Left lung (tissue), 10 donors: ENCODE measurements around the gene MGRN1. TPM values are rescaled to one million over a fixed set of nuclear protein-coding genes. Genes with fewer than 3 reads are reported as not detected.
A peak's percentile ranks its signal among the peaks of the same experiment; 100 is the strongest.

Experiments used
- ATAC-seq: fragments of 200-7000 bp; cut with Tn5 transposase; one replicate; pipeline ENCODE4 v1.9.1; 2020; ENCODE audit warnings: moderate library complexity
- DNase-seq, 4 donors: peaks; one replicate each; pipeline ENCODE4 v3.0.0-alpha.2; 2013 to 2020
- H3K27ac ChIP-seq, 2 donors: fragments of 200-600 bp; sonication (generic) in 1 of 2; one replicate each; pipeline versions ENCODE4 v1.5.0 to v1.8.0; 2020 to 2021
- H3K27me3 ChIP-seq, 2 donors: fragments of 200-600 bp; sonication (generic) in 1 of 2; one replicate each; pipeline versions ENCODE4 v1.5.0 to v1.8.0; 2020 to 2021
- H3K36me3 ChIP-seq, 2 donors: fragments of 200-600 bp; sonication (generic) in 1 of 2; one replicate each; pipeline versions ENCODE4 v1.5.0 to v1.8.0; 2020 to 2021
- H3K4me1 ChIP-seq, 2 donors: fragments of 200-600 bp; one replicate each; pipeline ENCODE4 v1.8.0; 2021
- H3K4me3 ChIP-seq, 2 donors: fragments of 200-600 bp; sonication (generic) in 1 of 2; one replicate each; pipeline versions ENCODE4 v1.5.0 to v1.8.0; 2020 to 2021; ENCODE audit warnings: mild to moderate bottlenecking in 1 of 2
- H3K9me3 ChIP-seq, 2 donors: fragments of 200-600 bp; sonication (generic) in 1 of 2; one replicate each; pipeline versions ENCODE4 v1.5.0 to v1.8.0; 2020 to 2021
- CTCF ChIP-seq, 2 donors: fragments of 200-600 bp; sonication (generic) in 1 of 2; IDR thresholded peaks; one replicate each; pipeline versions ENCODE4 v1.5.0 to v1.8.0; 2021; ENCODE audit warnings: antibody characterized with exemption in 2 of 2
- intact Hi-C, 2 donors: fragments of 100-400 bp; cut with DNase I; formaldehyde crosslinking; loops; one replicate each; pipeline versions ENCODE4 v1.11.2 to v1.14.2; 2022
- polyA plus RNA-seq, 6 donors: library from polyadenylated mRNA; unstranded; fragments of 120-200 nt; gene quantifications; one replicate each; pipeline ENCODE4 v1.2.1, GENCODE V29; 2013; ENCODE audit not compliant: insufficient read length in 6 of 6
- total RNA-seq, 2 donors: library from RNA; stranded (reverse); fragmentation: NEBNext Ultra II Directional; extraction: Animal tissue kit (Norgen Biotek cat#: 25700); gene quantifications; one replicate each; pipeline ENCODE4 v1.2.1, GENCODE V29; 2021
- donor health status: DM: no; HTN: yes; CAD: no.
- donor health status: DM: no; HTN: no; CAD: no.

MGRN1 gene
- total and polyA plus RNA-seq, 8 donors: 56.9 to 98.1 (median 69.4) TPM

- Histone ChIP-seq H3K4me1 (peaks cover 28 to 58% of the 10 kb centered on the region in 2 donors), H3K4me3 (peak overlapping the region; percentile 59 to 93), H3K36me3 (peaks cover 0 to 23% of the 10 kb centered on the region in 2 donors), H3K9me3 (no peaks in the 10 kb centered on the region), H3K27me3 (no peaks in the 10 kb centered on the region), H3K27ac (no peak overlapping the region)
- ATAC-seq (no peak), DNase-seq (no peak)
- no peak for TF ChIP-seq CTCF (IDR thresholded peaks at IDR 0.05)
- intact Hi-C loops: no loop called here
These were observed 11.5 kb upstream of the MGRN1 start for GRCh38 chr16:4612977-4613635.

- intact Hi-C loops: no loop called here
- H3K27ac ChIP-seq: peak overlapping the region; percentile 95
- no peaks in the 10 kb centered on the region for H3K27me3 ChIP-seq
- ATAC-seq (no peak), DNase-seq (peak in 1 of 4 donors; percentile 88)
- peak overlapping the region; percentile 59 to 93 for H3K4me3 ChIP-seq
- H3K9me3 ChIP-seq: no peaks in the 10 kb centered on the region
- peaks cover 0 to 15% of the 10 kb centered on the region in 2 donors for H3K36me3 ChIP-seq
- H3K4me1 ChIP-seq: peaks cover 28 to 58% of the 10 kb centered on the region in 2 donors
- no peak for TF ChIP-seq CTCF (IDR thresholded peaks at IDR 0.05)
These were observed 10.7 kb upstream of the MGRN1 start for GRCh38 chr16:4613636-4614570.

DNA sequence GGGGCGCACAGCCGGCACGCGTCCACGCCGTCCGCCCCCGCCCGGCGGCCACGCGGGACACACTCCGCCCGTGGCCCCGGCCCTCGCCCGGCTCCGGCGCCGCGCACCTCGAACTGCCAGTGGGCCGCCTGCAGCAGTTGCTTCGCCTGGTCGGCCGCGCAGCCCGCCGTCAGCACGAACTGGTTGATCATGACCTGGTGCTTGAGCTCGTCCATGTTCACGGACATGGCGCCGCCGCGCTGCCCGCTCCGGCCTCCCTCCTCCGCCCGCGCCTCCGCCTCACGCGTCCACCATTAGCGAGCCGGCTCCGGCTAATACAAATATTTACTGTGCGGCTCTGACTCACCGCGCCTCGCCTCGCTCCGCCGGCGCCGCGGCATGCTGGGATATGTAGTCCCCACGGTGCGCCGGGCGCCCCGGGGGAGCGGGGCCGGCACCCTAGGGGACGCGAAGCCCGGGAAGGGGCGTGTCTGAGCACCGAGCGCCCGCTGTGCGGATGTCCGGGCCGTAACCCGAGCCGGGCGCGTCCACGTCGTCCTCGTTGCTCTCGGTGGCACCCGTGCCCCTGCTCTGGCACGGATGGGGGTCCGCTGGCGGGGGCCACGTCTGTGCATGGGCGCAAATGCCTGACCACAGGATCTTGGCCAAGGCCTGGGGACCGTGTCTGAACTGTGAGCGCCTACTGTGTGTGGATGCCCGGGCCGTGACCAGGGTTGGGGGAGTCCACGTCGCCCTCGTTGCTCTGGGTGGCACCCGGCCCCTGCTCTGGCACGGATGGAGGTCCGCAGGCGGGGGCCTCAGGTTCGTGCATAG is 9.8 kb upstream of the MGRN1 start, which contains the start of gene UBALD1:
TSS of gene UBALD1 (minus strand) at position 318 of the 813 bp plus-strand sequence. CDS start at position 227, 91 bp downstream.
- Histone ChIP-seq H3K36me3 (peaks cover 0 to 6% of the 10 kb centered on the region in 2 donors), H3K27ac (peak within 1 kb of the TSS; percentile 95), H3K9me3 (no peaks in the 10 kb centered on the region), H3K27me3 (no peaks in the 10 kb centered on the region), H3K4me3 (peak within 1 kb of the TSS; percentile 59 to 93), H3K4me1 (peaks cover 28 to 58% of the 10 kb centered on the region in 2 donors)
- DNase-seq (peak; percentile 74 to 96 (median 90)), ATAC-seq (peak; percentile 72)
- no peak for TF ChIP-seq CTCF (IDR thresholded peaks at IDR 0.05)
- intact Hi-C loops: no loop called here

DNA sequence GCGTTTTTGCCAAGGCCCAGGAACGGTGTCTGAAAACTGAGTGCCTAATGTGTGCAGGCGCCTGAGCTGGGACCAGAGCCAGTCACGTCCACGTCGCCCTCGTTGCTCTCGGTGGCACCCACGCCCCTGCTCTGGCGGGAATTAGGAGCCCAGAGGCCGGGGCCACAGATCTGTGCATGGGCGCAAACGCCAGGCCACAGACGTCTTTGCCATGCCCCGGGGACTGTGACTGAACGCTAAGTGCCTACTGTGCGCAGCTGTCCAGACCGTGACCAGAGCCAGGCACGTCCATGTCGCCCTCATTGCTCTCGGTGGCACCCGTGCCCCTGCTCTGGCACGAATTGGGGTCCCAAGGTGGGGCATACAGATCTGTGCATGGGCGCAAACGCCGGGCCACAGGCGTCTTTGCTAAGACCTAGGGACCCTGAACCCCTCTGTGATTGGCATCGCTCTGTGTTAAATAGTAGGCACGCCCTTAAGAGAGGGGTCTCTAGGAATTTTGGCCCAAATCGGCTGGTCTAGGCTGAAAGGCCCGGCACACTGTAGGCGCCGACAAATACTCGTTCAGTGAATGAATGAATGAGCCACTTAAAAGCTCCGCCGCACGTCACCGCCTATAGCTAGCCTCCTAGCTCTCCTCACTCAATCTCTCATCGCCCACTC is 9.1 kb upstream of the MGRN1 start:
- DNase-seq (peak in 1 of 4 donors; percentile 49), ATAC-seq (no peak)
- H3K4me1 ChIP-seq: peaks cover 28 to 58% of the 10 kb centered on the region in 2 donors
- no peaks in the 10 kb centered on the region for H3K9me3 ChIP-seq
- no peak for TF ChIP-seq CTCF (IDR thresholded peaks at IDR 0.05)
- peak overlapping the region; percentile 95 for H3K27ac ChIP-seq
- intact Hi-C loops: no loop called here
- peak overlapping the region; percentile 15 to 93 for H3K4me3 ChIP-seq
- H3K36me3 ChIP-seq: no peaks in the 10 kb centered on the region
- H3K27me3 ChIP-seq: no peaks in the 10 kb centered on the region
